GM10248 (cell line): ENCODE measurements around the gene FBXO31.

Experiments
- CTCF ChIA-PET: fragments of 300-600 bp; sonication (Branson Sonifier 250); formaldehyde crosslinking; extraction: SDS; loops from one replicate; lab custom pipeline; 2021; ENCODE audit warnings: antibody characterized with exemption; lab: Yijun Ruan, JAX
- POLR2A ChIA-PET: fragments of 350-650 bp; sonication (Branson Sonifier 250); formaldehyde crosslinking; extraction: SDS; loops from one replicate; lab custom pipeline; 2020; ENCODE audit warnings: antibody characterized with exemption; lab: Yijun Ruan, JAX
- DNase-seq: peaks from one replicate; pipeline ENCODE4 v3.0.0; 2012; ENCODE audit errors: extremely low spot score
- TF ChIP-seq, protein P1 (sequence below): IDR thresholded peaks from 2 replicates; pipeline ENCODE4 v1.5.1; 2012; ENCODE audit warnings: mild to moderate bottlenecking, low read depth; ENCODE audit errors: extremely low read depth, missing control alignments, control extremely low read depth

Gene FBXO31

DNA sequence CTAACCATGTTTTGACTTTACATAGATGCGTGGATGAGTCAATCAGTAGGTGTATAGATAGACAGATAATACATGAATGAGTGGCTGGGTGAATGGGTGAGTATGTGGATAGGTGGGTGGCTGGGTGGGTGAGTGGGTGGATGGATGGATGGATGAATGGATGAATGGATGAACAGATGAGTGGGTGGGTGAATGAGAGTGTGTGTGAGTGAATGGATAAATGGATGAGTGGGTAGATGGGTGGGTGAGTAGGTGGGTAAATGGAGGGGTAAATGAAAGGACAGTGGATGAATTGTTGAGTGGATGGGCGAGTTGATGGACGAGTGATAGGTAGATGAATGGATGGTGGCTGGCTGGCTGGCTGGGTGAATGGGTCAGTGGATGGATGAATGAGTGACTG is 89.6 kb downstream of the FBXO31 start:
- no peak for DNase-seq
- POLR2A ChIA-PET: no interaction called here
- CTCF ChIA-PET: no interaction called here
- TF ChIP-seq, protein P1, sequence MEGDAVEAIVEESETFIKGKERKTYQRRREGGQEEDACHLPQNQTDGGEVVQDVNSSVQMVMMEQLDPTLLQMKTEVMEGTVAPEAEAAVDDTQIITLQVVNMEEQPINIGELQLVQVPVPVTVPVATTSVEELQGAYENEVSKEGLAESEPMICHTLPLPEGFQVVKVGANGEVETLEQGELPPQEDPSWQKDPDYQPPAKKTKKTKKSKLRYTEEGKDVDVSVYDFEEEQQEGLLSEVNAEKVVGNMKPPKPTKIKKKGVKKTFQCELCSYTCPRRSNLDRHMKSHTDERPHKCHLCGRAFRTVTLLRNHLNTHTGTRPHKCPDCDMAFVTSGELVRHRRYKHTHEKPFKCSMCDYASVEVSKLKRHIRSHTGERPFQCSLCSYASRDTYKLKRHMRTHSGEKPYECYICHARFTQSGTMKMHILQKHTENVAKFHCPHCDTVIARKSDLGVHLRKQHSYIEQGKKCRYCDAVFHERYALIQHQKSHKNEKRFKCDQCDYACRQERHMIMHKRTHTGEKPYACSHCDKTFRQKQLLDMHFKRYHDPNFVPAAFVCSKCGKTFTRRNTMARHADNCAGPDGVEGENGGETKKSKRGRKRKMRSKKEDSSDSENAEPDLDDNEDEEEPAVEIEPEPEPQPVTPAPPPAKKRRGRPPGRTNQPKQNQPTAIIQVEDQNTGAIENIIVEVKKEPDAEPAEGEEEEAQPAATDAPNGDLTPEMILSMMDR: no peak

DNA sequence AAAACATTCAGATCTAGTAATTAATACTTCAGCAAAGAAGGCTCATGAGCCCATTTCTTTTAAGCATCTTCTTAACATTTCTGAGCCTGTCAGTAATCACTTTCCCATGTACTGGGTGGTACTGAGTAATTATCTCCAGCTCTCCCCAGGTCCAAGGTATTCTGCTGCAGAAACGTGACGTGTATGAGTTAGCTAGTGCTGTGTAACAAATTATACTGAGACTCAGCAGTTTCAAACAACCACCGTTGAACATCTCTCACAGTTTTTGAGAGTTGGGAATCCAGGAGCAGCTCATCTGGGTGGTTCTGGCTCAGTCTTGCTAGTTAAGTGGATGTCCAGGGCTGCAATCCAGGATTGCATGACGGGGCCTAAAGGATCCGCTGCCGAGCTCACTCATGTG is 91.6 kb downstream of the FBXO31 start:
- TF ChIP-seq, protein P1: no peak
- POLR2A ChIA-PET: no interaction called here
- no peak for DNase-seq
- CTCF ChIA-PET: interaction anchor here (1.5 to 2.5 kb wide), 2 partner anchors 11 to 20 kb away, joined by 3 to 6 read pairs; no protein-coding TSS in a partner anchor

DNA sequence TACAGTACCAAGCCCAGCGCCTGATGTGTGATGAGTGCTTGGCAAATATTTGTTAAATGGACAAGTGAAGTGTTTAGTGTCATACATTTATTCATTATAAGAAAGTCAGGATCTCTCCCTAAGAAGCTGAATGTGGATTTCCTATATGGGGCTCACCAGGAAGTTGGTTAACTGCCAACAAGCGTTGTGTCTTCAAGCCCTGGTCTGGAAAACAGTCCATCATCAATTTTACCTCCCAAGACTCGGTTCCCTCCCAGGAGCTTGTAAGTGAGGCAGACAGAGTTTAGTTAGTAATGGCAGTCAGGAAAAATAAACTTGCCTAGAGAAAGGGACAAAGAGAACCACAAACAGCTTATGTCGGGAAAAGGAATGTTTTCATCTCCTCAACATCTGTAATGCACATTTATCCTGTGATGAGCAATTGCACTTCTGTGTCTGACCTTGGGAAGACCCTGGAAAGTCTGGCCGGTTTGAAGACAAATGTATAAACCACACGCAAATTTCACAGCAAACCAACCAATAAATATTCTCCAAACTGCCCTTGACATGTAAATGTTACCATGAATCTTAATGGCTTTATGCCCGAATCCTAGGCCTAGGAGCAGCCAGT is 94.7 kb downstream of the FBXO31 start:
- ChIA-PET POLR2A (no interaction called here), CTCF (interaction anchor here (1.5 kb wide), 1 partner anchor 9 kb away, joined by 3 read pairs; no protein-coding TSS in a partner anchor)
- no peak for DNase-seq
- TF ChIP-seq, protein P1: no peak

DNA sequence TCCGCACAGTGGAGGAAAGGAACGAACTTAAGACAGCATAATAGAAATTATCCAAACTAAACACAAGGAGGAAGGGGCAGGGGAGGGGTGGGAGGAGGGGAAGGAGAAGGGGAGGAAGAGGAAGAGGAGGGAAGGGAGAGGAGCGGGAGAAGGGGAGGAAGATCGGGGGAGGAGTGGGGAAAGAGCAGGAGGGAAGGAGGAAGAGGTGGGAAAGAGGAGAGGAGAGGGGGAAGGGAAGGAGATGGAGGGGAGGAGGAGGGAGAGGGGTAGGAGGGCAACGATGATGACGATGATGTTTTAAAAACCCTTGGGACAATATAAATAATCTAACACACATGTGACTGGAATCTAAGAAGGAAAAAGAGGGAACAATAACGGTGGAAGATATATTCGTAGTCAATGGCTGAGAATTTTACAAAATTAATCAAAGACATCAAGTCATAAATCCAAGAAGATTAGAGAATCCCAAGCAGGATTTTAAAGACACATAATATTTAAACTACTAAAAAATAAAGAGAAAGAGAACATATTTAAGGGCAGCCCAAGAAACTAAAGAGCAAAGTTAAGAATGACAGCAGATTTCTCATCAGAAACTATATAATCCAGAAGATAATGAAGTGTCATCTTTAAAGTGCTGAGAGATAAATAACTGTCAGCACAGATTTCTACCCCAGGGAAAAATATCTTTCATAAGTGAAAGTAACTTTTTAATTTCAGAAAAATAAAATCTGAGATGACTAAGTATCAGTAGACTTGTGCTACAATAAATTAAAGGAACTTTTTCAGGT is 96.5 kb downstream of the FBXO31 start:
- DNase-seq: no peak
- POLR2A ChIA-PET: no interaction called here
- TF ChIP-seq, protein P1: no peak
- CTCF ChIA-PET: interaction anchor here (1.6 kb wide), 1 partner anchor 11 kb away, joined by 4 read pairs; no protein-coding TSS in a partner anchor

DNA sequence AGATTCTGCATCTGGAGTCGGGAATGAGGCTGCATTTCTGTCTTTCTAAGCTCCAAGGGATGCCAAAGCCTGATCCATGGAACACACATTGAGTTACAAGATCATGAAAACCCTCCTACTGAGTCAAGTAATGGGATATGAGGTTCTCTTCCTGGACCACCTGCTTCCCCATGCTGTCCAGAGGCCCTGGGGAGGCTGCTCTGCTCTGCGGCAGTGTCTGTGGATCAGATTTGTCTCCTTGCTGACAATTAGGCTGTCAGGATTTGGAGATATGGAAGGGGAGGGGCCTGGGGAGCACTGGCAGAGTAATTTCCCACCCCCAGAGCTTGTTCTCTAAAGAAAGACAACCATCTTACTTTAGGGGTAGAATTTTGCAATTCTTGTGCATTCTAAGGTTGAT is 99.4 kb downstream of the FBXO31 start:
- TF ChIP-seq, protein P1: no peak
- ChIA-PET POLR2A (interaction anchor here (0.6 kb wide), 1 partner anchor 18 kb away, joined by 3 read pairs; no protein-coding TSS in a partner anchor), CTCF (interaction anchor here (1.0 to 1.1 kb wide), 2 partner anchors 12 to 13 kb away, joined by 4 to 5 read pairs; no protein-coding TSS in a partner anchor)
- DNase-seq: no peak

DNA sequence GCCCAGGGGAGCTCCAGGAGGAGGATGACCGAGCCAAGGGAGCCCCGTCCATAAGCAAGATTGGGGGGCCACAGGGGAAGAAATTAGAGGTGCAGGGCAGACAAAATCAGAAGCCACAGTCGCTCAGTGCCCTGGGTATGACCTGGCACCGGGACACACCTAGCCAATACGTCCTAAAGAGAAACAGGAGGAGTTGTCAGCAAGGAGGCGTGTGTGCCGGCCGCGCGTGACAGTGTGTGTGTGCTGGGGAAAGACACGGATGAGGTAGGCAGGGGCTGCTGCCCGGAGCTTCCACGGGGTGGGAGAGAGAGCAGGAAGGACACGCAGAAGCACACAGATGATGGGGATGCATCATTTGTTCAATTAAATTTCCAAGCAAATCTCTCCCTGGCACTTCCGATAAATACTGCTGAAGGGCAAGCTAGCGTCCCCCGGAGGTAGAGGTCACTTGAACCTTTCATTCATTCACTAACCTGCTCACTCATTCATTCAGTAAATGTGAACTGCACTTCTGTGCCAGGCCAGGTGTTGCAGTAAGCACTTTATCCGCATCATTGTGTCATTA is 104.4 kb downstream of the FBXO31 start:
- POLR2A ChIA-PET: no interaction called here
- DNase-seq: no peak
- CTCF ChIA-PET: interaction anchor here (0.8 to 2.9 kb wide), 12 partner anchors 10 to 716 kb away, joined by 3 to 10 read pairs (median 3); no protein-coding TSS in a partner anchor
- TF ChIP-seq, protein P1: no peak
